ENCODE data around the gene CHD6.

CHD6 gene

GRCh38 chr20:41482647-41483552, 135.3 kb downstream of the CHD6 start:
- no peak for TF ChIP-seq Cebpa-rat (IDR thresholded peaks at IDR 0.05)
- no peak overlapping the region for H3K27ac ChIP-seq
- H3K9me3 ChIP-seq (replicated peaks in 1 of 11): peaks cover 0 to 4% (median 0%) of the 10 kb centered on the region in 11 experiments; a peak in 3 of 22 replicates
- no peak overlapping the region for H3K4me2 ChIP-seq
- H3K36me3 ChIP-seq: peaks cover 55 to 87% (median 70%) of the 10 kb centered on the region in 11 experiments
- H4K20me1 ChIP-seq: no peaks in the 10 kb centered on the region; a peak in 1 of 22 replicates
- H3K4me1 ChIP-seq: peaks cover 11 to 26% (median 13%) of the 10 kb centered on the region in 10 experiments; a peak in 19 of 20 replicates
- no peak overlapping the region for H3K4me3 ChIP-seq
- no peaks in the 10 kb centered on the region for H3K27me3 ChIP-seq
- H3K9ac ChIP-seq: no peak overlapping the region

- Histone ChIP-seq H3K27ac (peak overlapping the region in 1 of 11 experiments; percentile 8; a peak in 3 of 22 replicates), H4K20me1 (peaks cover 0 to 5% (median 0%) of the 10 kb centered on the region in 11 experiments; a peak in 1 of 22 replicates), H3K4me2 (peak overlapping the region in 9 of 11 experiments; percentile 9 to 46 (median 22); a peak in 11 of 22 replicates), H3K27me3 (no peaks in the 10 kb centered on the region), H3K36me3 (peaks cover 41 to 87% (median 65%) of the 10 kb centered on the region in 11 experiments), H3K4me3 (no peak overlapping the region), H3K9me3 (replicated peaks in 1 of 11) (peaks cover 0 to 4% (median 0%) of the 10 kb centered on the region in 11 experiments; a peak in 3 of 22 replicates), H3K9ac (peak overlapping the region in 1 of 11 experiments; percentile 25; a peak in 1 of 22 replicates), H3K4me1 (peaks cover 14 to 35% (median 23%) of the 10 kb centered on the region in 10 experiments; a peak in 19 of 20 replicates)
- no peak for TF ChIP-seq Cebpa-rat (IDR thresholded peaks at IDR 0.05)
Observed at GRCh38 chr20:41480054-41480770, 138.0 kb downstream of the CHD6 start.

GRCh38 chr20:41479113-41479512, 139.1 kb downstream of the CHD6 start:
- Histone ChIP-seq H3K27me3 (no peaks in the 10 kb centered on the region), H3K36me3 (peaks cover 37 to 87% (median 62%) of the 10 kb centered on the region in 11 experiments), H3K27ac (no peak overlapping the region), H3K4me3 (no peak overlapping the region), H3K9me3 (replicated peaks in 1 of 11) (peaks cover 0 to 4% (median 0%) of the 10 kb centered on the region in 11 experiments; a peak in 3 of 22 replicates), H3K4me1 (peaks cover 14 to 35% (median 25%) of the 10 kb centered on the region in 10 experiments; a peak in 19 of 20 replicates), H4K20me1 (peaks cover 0 to 5% (median 0%) of the 10 kb centered on the region in 11 experiments; a peak in 1 of 22 replicates), H3K4me2 (no peak overlapping the region), H3K9ac (no peak overlapping the region)
- TF ChIP-seq Cebpa-rat (IDR thresholded peaks at IDR 0.05): no peak

- H3K9ac ChIP-seq: no peak overlapping the region
- H4K20me1 ChIP-seq: peaks cover 0 to 5% (median 0%) of the 10 kb centered on the region in 11 experiments; a peak in 1 of 22 replicates
- no peak for TF ChIP-seq Cebpa-rat (IDR thresholded peaks at IDR 0.05)
- no peak overlapping the region for H3K4me3 ChIP-seq
- H3K9me3 ChIP-seq (replicated peaks in 1 of 11): peaks cover 0 to 5% (median 0%) of the 10 kb centered on the region in 11 experiments; a peak in 3 of 22 replicates
- H3K27me3 ChIP-seq: no peaks in the 10 kb centered on the region
- H3K27ac ChIP-seq: no peak overlapping the region
- H3K4me1 ChIP-seq: peaks cover 14 to 35% (median 25%) of the 10 kb centered on the region in 10 experiments; a peak in 19 of 20 replicates
- peaks cover 35 to 87% (median 62%) of the 10 kb centered on the region in 11 experiments for H3K36me3 ChIP-seq
- H3K4me2 ChIP-seq: no peak overlapping the region
Observed at GRCh38 chr20:41478026-41478425, 140.2 kb downstream of the CHD6 start.

- TF ChIP-seq Cebpa-rat (IDR thresholded peaks at IDR 0.05): no peak
- Histone ChIP-seq H3K27ac (no peak overlapping the region), H3K4me2 (peak overlapping the region in 5 of 11 experiments; percentile 19 to 65 (median 43); a peak in 5 of 22 replicates), H3K27me3 (no peaks in the 10 kb centered on the region), H3K4me1 (peaks cover 17 to 36% (median 27%) of the 10 kb centered on the region in 10 experiments; a peak in 19 of 20 replicates), H3K9ac (no peak overlapping the region), H3K36me3 (peaks cover 48 to 91% (median 72%) of the 10 kb centered on the region in 11 experiments), H4K20me1 (peaks cover 0 to 5% (median 0%) of the 10 kb centered on the region in 11 experiments; a peak in 1 of 22 replicates), H3K4me3 (no peak overlapping the region), H3K9me3 (replicated peaks in 1 of 11) (peaks cover 0 to 5% (median 0%) of the 10 kb centered on the region in 11 experiments; a peak in 3 of 22 replicates)
Observed at GRCh38 chr20:41476446-41476845, 141.7 kb downstream of the CHD6 start.

GRCh38 chr20:41476013-41476441, 142.2 kb downstream of the CHD6 start:
- Histone ChIP-seq H3K36me3 (peaks cover 49 to 92% (median 75%) of the 10 kb centered on the region in 11 experiments), H3K4me3 (no peak overlapping the region), H3K4me2 (peak overlapping the region in 7 of 11 experiments; percentile 19 to 65 (median 42); a peak in 11 of 22 replicates)

GRCh38 chr20:41475503-41475902, 142.7 kb downstream of the CHD6 start:
- Histone ChIP-seq H3K27me3 (no peaks in the 10 kb centered on the region), H4K20me1 (peaks cover 0 to 5% (median 0%) of the 10 kb centered on the region in 11 experiments; a peak in 3 of 22 replicates), H3K9ac (no peak overlapping the region), H3K36me3 (peaks cover 49 to 93% (median 76%) of the 10 kb centered on the region in 11 experiments), H3K4me1 (peaks cover 22 to 41% (median 32%) of the 10 kb centered on the region in 10 experiments), H3K9me3 (replicated peaks in 1 of 11) (peaks cover 0 to 5% (median 0%) of the 10 kb centered on the region in 11 experiments; a peak in 3 of 22 replicates), H3K27ac (peak overlapping the region in 1 of 11 experiments; percentile 14; a peak in 1 of 22 replicates), H3K4me2 (peak overlapping the region in 8 of 11 experiments; percentile 6 to 65 (median 33); a peak in 13 of 22 replicates), H3K4me3 (no peak overlapping the region)
- TF ChIP-seq Cebpa-rat (IDR thresholded peaks at IDR 0.05): peak in 1 of 11 experiments; percentile 39; a peak in 2 of 22 replicates

More at GRCh38 chr20:41476013-41476441, 142.2 kb downstream of the CHD6 start:
- H3K27ac ChIP-seq: peak overlapping the region in 1 of 11 experiments; percentile 14; a peak in 1 of 22 replicates
- H3K4me1 ChIP-seq: peaks cover 21 to 40% (median 30%) of the 10 kb centered on the region in 10 experiments; a peak in 19 of 20 replicates
- no peak overlapping the region for H3K9ac ChIP-seq
- no peak for TF ChIP-seq Cebpa-rat (IDR thresholded peaks at IDR 0.05)
- no peaks in the 10 kb centered on the region for H3K27me3 ChIP-seq
- peaks cover 0 to 5% (median 0%) of the 10 kb centered on the region in 11 experiments; a peak in 1 of 22 replicates for H4K20me1 ChIP-seq
- peaks cover 0 to 5% (median 0%) of the 10 kb centered on the region in 11 experiments; a peak in 3 of 22 replicates for H3K9me3 ChIP-seq (replicated peaks in 1 of 11)
